GM18499 (cell line): ENCODE measurements around the gene PPP1R3E.

Experiments used
- ATAC-seq: cut with Tn5 transposase; IDR thresholded peaks from one replicate; pipeline ENCODE4 v1.9.1; 2021; ENCODE audit warnings: moderate number of reproducible peaks; ENCODE audit not compliant: insufficient read depth, unreplicated experiment

The PPP1R3E gene

DNA sequence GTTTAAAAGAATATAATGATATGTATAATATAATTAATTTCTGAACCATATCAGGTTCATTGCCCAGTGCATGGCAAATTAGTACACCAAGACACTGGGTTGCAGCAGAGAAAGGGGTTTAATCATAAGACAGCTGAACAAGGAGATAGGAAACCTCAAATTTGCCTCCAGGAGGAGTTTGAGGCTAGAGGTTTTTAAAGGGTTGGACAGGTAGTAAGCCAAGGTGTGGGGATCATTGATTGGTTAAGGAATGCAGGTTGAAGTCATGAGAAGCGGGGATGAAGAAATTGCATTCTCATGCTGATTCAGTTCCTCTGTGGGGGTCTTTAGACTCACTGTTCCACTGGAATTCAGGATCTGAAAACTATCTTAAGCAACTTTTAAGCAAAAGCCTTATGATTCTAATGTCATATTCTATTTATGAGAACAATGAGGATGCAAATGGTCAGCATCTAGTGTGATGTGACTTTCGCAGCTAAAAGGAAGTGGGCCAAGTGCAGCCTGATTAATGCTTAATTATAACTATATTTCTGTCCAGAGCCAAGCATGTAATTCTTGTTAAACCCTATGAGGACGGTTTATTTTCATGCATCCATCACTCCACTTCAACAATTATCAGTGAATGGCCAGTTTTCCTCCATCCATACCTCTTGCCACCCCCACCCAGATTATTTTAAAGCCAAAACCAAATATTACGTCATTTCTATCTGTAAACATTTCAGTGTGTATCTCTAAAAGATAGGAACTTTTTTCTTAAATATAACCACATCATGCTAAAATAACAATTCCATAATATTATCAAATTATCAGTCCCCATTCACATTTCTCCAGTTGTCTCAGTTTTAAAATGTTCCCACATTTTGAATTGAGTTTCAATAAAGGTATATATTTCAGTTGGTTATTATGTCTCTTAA is 50.0 kb downstream of the PPP1R3E start:
- ATAC-seq, result no peak

DNA sequence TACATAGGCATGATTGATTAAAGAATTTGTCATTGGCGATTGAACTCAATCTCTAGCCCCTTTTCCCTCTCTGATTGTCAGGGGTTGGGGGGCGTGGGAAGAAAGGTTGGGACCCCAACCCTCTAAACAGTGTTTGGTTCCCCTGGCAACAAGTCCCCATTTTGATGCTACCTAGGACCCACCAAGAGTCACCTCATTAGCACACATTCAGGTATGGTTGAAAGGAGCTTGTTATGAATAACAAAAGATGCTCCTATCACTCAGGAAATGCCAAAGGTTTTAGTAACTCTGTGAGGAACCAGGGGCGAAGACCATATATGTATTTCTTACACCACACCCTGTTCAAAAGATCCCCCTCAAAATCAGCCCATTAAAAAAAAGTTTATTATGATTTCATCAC is 50.7 kb downstream of the PPP1R3E start:
- ATAC-seq, result no peak

DNA sequence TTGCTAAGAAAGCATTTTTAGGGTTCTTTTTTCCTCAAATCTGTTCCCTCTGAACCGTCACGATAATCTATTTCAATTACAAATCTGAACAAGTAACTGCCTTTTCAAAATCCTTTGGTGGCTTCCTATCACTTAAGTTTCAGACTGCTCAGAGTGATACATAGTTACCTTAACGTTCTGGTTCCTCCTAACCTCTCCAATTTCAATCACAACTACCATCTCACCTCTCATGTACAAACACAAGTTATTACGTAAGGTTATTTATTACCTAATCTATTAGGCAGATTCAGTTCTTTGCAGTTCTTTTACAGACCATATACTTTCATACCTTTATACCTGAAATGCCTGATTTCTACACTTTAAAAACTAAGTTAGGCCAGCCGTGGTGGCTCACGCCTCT is 52.8 kb downstream of the PPP1R3E start:
- ATAC-seq, result no peak

- ATAC-seq, result no peak
Observed at GRCh38 chr14:23248601-23249000, 54.1 kb downstream of the PPP1R3E start.
